GM12878 (cell line): ENCODE data around the gene ZNF280A. TPM values are rescaled to one million over a fixed set of nuclear protein-coding genes. Genes with fewer than 3 reads are reported as not detected.

Source experiments
- ATAC-seq: fragments of 200-7000 bp; cut with Tn5 transposase; 3 replicates; pipeline ENCODE4 v1.9.1; 2020; ENCODE audit warnings: mild to moderate bottlenecking, moderate library complexity
- BruUV-seq: library from RNA; stranded (reverse); fragments of 400-500 nt; replicated peaks from 2 replicates; lab custom pipeline; 2021; lab: Mats Ljungman, UMichigan
- CTCF ChIA-PET: fragments of 300-600 bp; sonication (Branson Sonifier 250); formaldehyde crosslinking; extraction: SDS; loops from one replicate; lab custom pipeline; 2021; ENCODE audit warnings: inconsistent platforms; lab: Yijun Ruan, JAX
- POLR2A ChIA-PET: fragments of 350-600 bp; formaldehyde crosslinking; extraction: SDS; loops from one replicate; lab custom pipeline; 2021; ENCODE audit warnings: inconsistent platforms; lab: Charles Lee
- RAD21 ChIA-PET: fragments of 300-600 bp; sonication (Branson Sonifier 250); formaldehyde crosslinking; loops from one replicate; lab custom pipeline; 2023; ENCODE audit warnings: antibody characterized with exemption; ENCODE audit not compliant: unreplicated experiment; lab: Charles Lee
- SMC1A ChIA-PET: fragments of 300-600 bp; sonication (Branson Sonifier 250); formaldehyde crosslinking; loops from one replicate; lab custom pipeline; 2023; ENCODE audit not compliant: unreplicated experiment, uncharacterized antibody; lab: Charles Lee
- DNase-seq: peaks from one replicate; pipeline ENCODE4 v3.0.0-alpha.2; 2011; ENCODE audit warnings: low read depth, low spot score
- FAIRE-seq: peaks from 3 replicates; lab custom pipeline; 2011; peaks lifted over from hg19 to GRCh38; lab: Jason Lieb, UNC
- H2AFZ ChIP-seq: 2 replicates; pipeline ENCODE4 v1.6.0; 2011; ENCODE audit warnings: low read depth, low read length, control low read depth; ENCODE audit not compliant: control insufficient read depth
- H3K27ac ChIP-seq: 2 replicates; pipeline ENCODE4 v1.5.1; 2011; ENCODE audit warnings: control low read depth; ENCODE audit not compliant: control insufficient read depth, insufficient read depth
- H3K27me3 ChIP-seq, 2 experiments: replicated peaks in 1 of 2; 2 replicates each; pipeline versions ENCODE4 v1.6.0 to v1.6.1; 2011; ENCODE audit warnings: low read length in 1 of 2; ENCODE audit not compliant: control insufficient read depth in 2 of 2, insufficient read depth in 2 of 2
- H3K36me3 ChIP-seq, 2 experiments: 2 replicates each; pipeline ENCODE4 v1.5.1; 2011; ENCODE audit warnings: low read length in 1 of 2; ENCODE audit not compliant: control insufficient read depth in 2 of 2, insufficient read depth in 2 of 2
- H3K4me1 ChIP-seq: 2 replicates; pipeline ENCODE4 v1.6.1; 2011; ENCODE audit warnings: mild to moderate bottlenecking, low read length, moderate library complexity, mixed read lengths; ENCODE audit not compliant: control insufficient read depth, insufficient read depth
- H3K4me2 ChIP-seq: 2 replicates; pipeline ENCODE4 v1.6.0; 2011; ENCODE audit warnings: control low read depth; ENCODE audit not compliant: control insufficient read depth, insufficient read depth
- H3K4me3 ChIP-seq: fragments of 200-600 bp; sonication (generic); 2 replicates; pipeline ENCODE4 v1.5.1; 2016
- H3K79me2 ChIP-seq: 2 replicates; pipeline ENCODE4 v1.6.0; 2011; ENCODE audit warnings: low read length; ENCODE audit not compliant: control insufficient read depth, insufficient read depth
- H3K9ac ChIP-seq: 2 replicates; pipeline ENCODE4 v1.8.0; 2011; ENCODE audit warnings: low read length, control low read depth, mixed read lengths; ENCODE audit not compliant: control insufficient read depth, insufficient read depth
- H3K9me3 ChIP-seq: replicated peaks from 3 replicates; pipeline ENCODE4 v1.5.1; 2011; ENCODE audit warnings: mild to moderate bottlenecking, low read length; ENCODE audit not compliant: control insufficient read depth, insufficient read depth
- H4K20me1 ChIP-seq: 2 replicates; pipeline ENCODE4 v1.6.0; 2011; ENCODE audit not compliant: control insufficient read depth, insufficient read depth
- ASH2L ChIP-seq: fragments of 300-600, 200-600 bp; sonication (generic); IDR thresholded peaks from 2 replicates; pipeline ENCODE4 v1.6.1; 2017; ENCODE audit warnings: low read depth, mild to moderate bottlenecking, borderline replicate concordance
- ESRRA ChIP-seq: IDR thresholded peaks from 2 replicates; pipeline ENCODE4 v1.6.1; 2012; ENCODE audit warnings: mild to moderate bottlenecking, low read length, improper control_type of control experiment
- GATAD2B ChIP-seq: fragments of 450-650 bp; conservative IDR thresholded peaks from 2 replicates; pipeline ENCODE4 v1.6.1; 2017; ENCODE audit warnings: low read depth, mild to moderate bottlenecking, moderate library complexity
- HSF1 ChIP-seq: fragments of 150-350 bp; IDR thresholded peaks from 2 replicates; pipeline ENCODE4 v1.6.1; 2014; ENCODE audit warnings: mild to moderate bottlenecking, low read depth, low read length
- IKZF1 ChIP-seq: fragments of 450-650 bp; conservative IDR thresholded peaks from 2 replicates; pipeline ENCODE4 v1.6.1; 2017; ENCODE audit warnings: antibody characterized with exemption, mild to moderate bottlenecking
- JUND ChIP-seq: IDR thresholded peaks from 2 replicates; pipeline ENCODE4 v1.6.1; 2012; ENCODE audit warnings: low read depth, mild to moderate bottlenecking, low read length, improper control_type of control experiment, moderate library complexity
- MTA3 ChIP-seq: IDR thresholded peaks from 2 replicates; pipeline ENCODE4 v1.6.1; 2012; ENCODE audit warnings: low read length, inconsistent platforms, borderline replicate concordance
- NBN ChIP-seq: fragments of 450-650 bp; IDR thresholded peaks from 2 replicates; pipeline ENCODE4 v1.6.1; 2016
- NR2F1 ChIP-seq: fragments of 450-650 bp; conservative IDR thresholded peaks from 2 replicates; pipeline ENCODE4 v1.6.1; 2017; ENCODE audit warnings: mild to moderate bottlenecking
- POLR2AphosphoS2 ChIP-seq: IDR thresholded peaks from 2 replicates; pipeline ENCODE4 v1.6.1; 2011; ENCODE audit warnings: low read depth, mild to moderate bottlenecking, low read length, improper control_type of control experiment, moderate library complexity
- RAD21 ChIP-seq: IDR thresholded peaks from 2 replicates; pipeline ENCODE4 v1.6.1; 2011; ENCODE audit warnings: mild to moderate bottlenecking, low read depth, low read length, moderate library complexity; ENCODE audit not compliant: insufficient read depth
- RBBP5 ChIP-seq: fragments of 200-600 bp; sonication (generic); conservative IDR thresholded peaks from 2 replicates; pipeline ENCODE4 v1.6.1; 2016
- TARDBP ChIP-seq: IDR thresholded peaks from 2 replicates; pipeline ENCODE4 v1.6.1; 2016; ENCODE audit warnings: borderline replicate concordance
- WRNIP1 ChIP-seq: IDR thresholded peaks from 2 replicates; pipeline ENCODE4 v1.6.1; 2011; ENCODE audit warnings: low read depth, low read length, improper control_type of control experiment, borderline replicate concordance
- ZNF207 ChIP-seq: fragments of 450-650 bp; IDR thresholded peaks from 2 replicates; pipeline ENCODE4 v1.6.1; 2014; ENCODE audit warnings: antibody characterized with exemption, mild to moderate bottlenecking, borderline replicate concordance
- WGBS: methylation state at CpG from one replicate; pipeline ENCODE4 v1.1.6; 2016; ENCODE audit warnings: low lambda C conversion rate; ENCODE audit not compliant: insufficient replicate concordance, insufficient coverage; ENCODE audit errors: missing lambda C conversion rate; 5-methylcytosine and 5-hydroxymethylcytosine counted together
- in situ Hi-C: fragments of 300-500 bp; cut with MboI; formaldehyde crosslinking; loops from 9 replicates; pipeline ENCODE4 v1.14.3; 2018; ENCODE audit warnings: mixed read lengths
- intact Hi-C: fragments of 100-400 bp; cut with micrococcal nuclease; formaldehyde crosslinking; loops from one replicate; pipeline ENCODE4 v1.14.2; 2022; ENCODE audit not compliant: unreplicated experiment
- polyA plus RNA-seq, 11 experiments: library from polyadenylated mRNA; depleted of rRNA in 4 of 11; unstranded in 6 of 11; stranded (reverse) in 5 of 11; fragments of >200 nt; fragmentation: Nextera tagmentation in 4 of 11; fragmentation: Illumina TruSeq in 1 of 11; extraction: Ambion mirVana in 4 of 11; extraction: Trizol in 1 of 11; gene quantifications; 1 replicate in 1 of 11; 2 replicates in 10 of 11; pipeline versions ENCODE4 v1.2.1 to v1.2.3, GENCODE V29; 2011 to 2016; ENCODE audit warnings: inconsistent platforms in 2 of 11, missing spikeins in 2 of 11, low read depth in 1 of 11
- total RNA-seq, 4 experiments: library from RNA; depleted of rRNA in 3 of 4; stranded (reverse); fragments of >200 nt in 3 of 4; fragmentation: Illumina TruSeq in 1 of 4; extraction: Trizol in 1 of 4; gene quantifications; 2 replicates each; pipeline versions ENCODE4 v1.2.1 to v1.2.3, GENCODE V29; 2013 to 2021

Gene ZNF280A
- total and polyA plus RNA-seq, 10 of the 15 experiments (the other 5 are each of a cell fraction or from before 2014, with no cell fraction given): 0.03 to 0.06 TPM; not detected in 8

- Histone ChIP-seq H3K4me1 (no peaks in the 10 kb centered on the region), H3K9me3 (no peaks in the 10 kb centered on the region), H3K79me2 (no peaks in the 10 kb centered on the region), H3K27me3 (no peaks in the 10 kb centered on the region), H3K4me2 (no peak overlapping the region), H3K36me3 (no peaks in the 10 kb centered on the region), H2AFZ (no peak overlapping the region), H3K4me3 (no peak overlapping the region), H3K9ac (no peak overlapping the region), H3K27ac (no peak overlapping the region), H4K20me1 (no peaks in the 10 kb centered on the region)
- in situ Hi-C loops (no loop called here), intact Hi-C loops (no loop called here)
- ChIA-PET POLR2A (no interaction called here), RAD21 (no interaction called here), CTCF (interaction anchor here (1.3 kb wide), 1 partner anchor 97 kb away, joined by 3 read pairs; no protein-coding TSS in a partner anchor), SMC1A (no interaction called here)
- BruUV-seq: no TSS peak
- TF ChIP-seq ESRRA (no peak), ZNF207 (no peak), HSF1 (no peak), NR2F1 (no peak), RBBP5 (no peak), IKZF1 (no peak), MTA3 (no peak), TARDBP (no peak), NBN (no peak), WRNIP1 (no peak), RAD21 (no peak), ASH2L (no peak), GATAD2B (no peak), JUND (no peak), POLR2AphosphoS2 (no peak)
- ATAC-seq: no peak
- WGBS: 84% methylated on average over 5 of the region's 5 CpGs
- FAIRE-seq: no peak
- DNase-seq: no peak
These were observed 40.0 kb downstream of the ZNF280A start for GRCh38 chr22:22479999-22480532.
